ENCODE measurements around the gene ZNF143. TPM values are rescaled to one million over a fixed set of nuclear protein-coding genes. Genes with fewer than 3 reads are reported as not detected.

The ZNF143 gene
- total RNA-seq, 1 donor from 2014 or later: 42.6 TPM

- TF ChIP-seq CTCF (IDR thresholded peaks at IDR 0.05; ENCODE audit: unreplicated experiment): no peak
- peaks cover 47% of the 10 kb centered on the region for H3K4me1 Mint-ChIP-seq (ENCODE audit: low read depth)
- H3K27ac Mint-ChIP-seq: peak overlapping the region; percentile 98
- H3K4me3 Mint-ChIP-seq (ENCODE audit: low read depth): peak overlapping the region; percentile 93
- no peak for DNase-seq (ENCODE audit: low spot score, unreplicated experiment)
- peaks cover 25% of the 10 kb centered on the region for H3K36me3 Mint-ChIP-seq (ENCODE audit: insufficient read depth)
- H3K9me3 Mint-ChIP-seq (ENCODE audit: low read depth): no peaks in the 10 kb centered on the region
- no peaks in the 10 kb centered on the region for H3K27me3 Mint-ChIP-seq
These were observed 113.2 kb downstream of the ZNF143 start for GRCh38 chr11:9573775-9574621.

- peaks cover 48% of the 10 kb centered on the region for H3K4me1 Mint-ChIP-seq (ENCODE audit: low read depth)
These were observed 113.9 kb downstream of the ZNF143 start for GRCh38 chr11:9574622-9575259.

GRCh38 chr11:9575260-9576240, 114.7 kb downstream of the ZNF143 start:
- Mint-ChIP-seq H3K36me3 (ENCODE audit: insufficient read depth) (peaks cover 33% of the 10 kb centered on the region), H3K4me1 (ENCODE audit: low read depth) (peaks cover 42% of the 10 kb centered on the region), H3K9me3 (ENCODE audit: low read depth) (no peaks in the 10 kb centered on the region), H3K27me3 (no peaks in the 10 kb centered on the region), H3K27ac (peak overlapping the region; percentile 98), H3K4me3 (ENCODE audit: low read depth) (peak overlapping the region; percentile 93)
- DNase-seq (ENCODE audit: low spot score, unreplicated experiment): no peak
- no peak for TF ChIP-seq CTCF (IDR thresholded peaks at IDR 0.05; ENCODE audit: unreplicated experiment)

More at GRCh38 chr11:9574622-9575259, 113.9 kb downstream of the ZNF143 start:
- H3K9me3 Mint-ChIP-seq (ENCODE audit: low read depth): no peaks in the 10 kb centered on the region
- no peaks in the 10 kb centered on the region for H3K27me3 Mint-ChIP-seq
- peak overlapping the region; percentile 98 for H3K27ac Mint-ChIP-seq
- no peak for DNase-seq (ENCODE audit: low spot score, unreplicated experiment)
- H3K4me3 Mint-ChIP-seq (ENCODE audit: low read depth): peak overlapping the region; percentile 93
- TF ChIP-seq CTCF (IDR thresholded peaks at IDR 0.05; ENCODE audit: unreplicated experiment): no peak
- H3K36me3 Mint-ChIP-seq (ENCODE audit: insufficient read depth): peaks cover 31% of the 10 kb centered on the region

GRCh38 chr11:9576701-9577381, 116.0 kb downstream of the ZNF143 start:
- TF ChIP-seq CTCF (IDR thresholded peaks at IDR 0.05; ENCODE audit: unreplicated experiment): no peak
- Mint-ChIP-seq H3K4me1 (ENCODE audit: low read depth) (peaks cover 32% of the 10 kb centered on the region), H3K27ac (peak overlapping the region; percentile 87)

More at GRCh38 chr11:9576701-9577381, 116.0 kb downstream of the ZNF143 start:
- peaks cover 46% of the 10 kb centered on the region for H3K36me3 Mint-ChIP-seq (ENCODE audit: insufficient read depth)
- no peaks in the 10 kb centered on the region for H3K27me3 Mint-ChIP-seq
- no peaks in the 10 kb centered on the region for H3K9me3 Mint-ChIP-seq (ENCODE audit: low read depth)
- peak overlapping the region; percentile 93 for H3K4me3 Mint-ChIP-seq (ENCODE audit: low read depth)
- DNase-seq (ENCODE audit: low spot score, unreplicated experiment): no peak

Measured in progenitor cell of endocrine pancreas (in vitro differentiated cells).